Esophagus muscularis mucosa (tissue), 4 donors: Measurements from ENCODE around the gene STX11. TPM values are rescaled to one million over a fixed set of nuclear protein-coding genes. Genes with fewer than 3 reads are reported as not detected.

Experiments
- DNase-seq: peaks from one replicate; pipeline ENCODE4 v3.0.0-alpha.2; 2017; ENCODE audit errors: extremely low spot score
- H3K27ac ChIP-seq, 4 donors: fragments of 200-600 bp; sonication (generic); replicated peaks in 1 of 4; 1 replicate in 3 of 4; 2 replicates in 1 of 4; pipeline ENCODE4 v1.5.1; 2016 to 2019; ENCODE audit warnings: mild to moderate bottlenecking in 1 of 4
- H3K27me3 ChIP-seq, 4 donors: fragments of 200-600 bp; sonication (generic); one replicate each; pipeline versions ENCODE4 v1.5.1 to v1.6.0; 2016 to 2019
- H3K36me3 ChIP-seq, 4 donors: fragments of 200-600 bp; sonication (generic); one replicate each; pipeline ENCODE4 v1.5.1; 2016 to 2019
- H3K4me1 ChIP-seq, 4 donors: fragments of 200-600 bp; sonication (generic); one replicate each; pipeline ENCODE4 v1.5.1; 2016 to 2019
- H3K4me3 ChIP-seq, 4 donors: fragments of 200-600 bp; sonication (generic); 1 replicate in 2 of 4; 2 replicates in 2 of 4; pipeline ENCODE4 v1.5.1; 2016 to 2019; ENCODE audit warnings: mild to moderate bottlenecking in 4 of 4, moderate library complexity in 1 of 4
- H3K9me3 ChIP-seq, 4 donors: fragments of 200-600 bp; sonication (generic); 1 replicate in 3 of 4; 2 replicates in 1 of 4; pipeline ENCODE4 v1.5.1; 2016 to 2019
- CTCF ChIP-seq, 3 experiments: fragments of 200-600 bp in 2 of 3; fragments of 450-650 bp in 1 of 3; sonication (generic) in 2 of 3; IDR thresholded peaks; one replicate each; pipeline ENCODE4 v1.5.1; 2017 to 2019; ENCODE audit warnings: antibody characterized with exemption in 3 of 3, mild to moderate bottlenecking in 2 of 3, moderate library complexity in 1 of 3
- EP300 ChIP-seq: sonication (generic); formaldehyde crosslinking; IDR thresholded peaks from one replicate; pipeline ENCODE4 v1.6.1; 2017; ENCODE audit warnings: antibody characterized with exemption
- POLR2A ChIP-seq: fragments of 450-650 bp; IDR thresholded peaks from one replicate; pipeline ENCODE4 v1.6.1; 2017; ENCODE audit warnings: antibody characterized with exemption, moderate library complexity, mild to moderate bottlenecking, low read depth
- POLR2AphosphoS5 ChIP-seq, 2 donors: sonication (generic); formaldehyde crosslinking; IDR thresholded peaks; one replicate each; pipeline ENCODE4 v1.6.1; 2017; ENCODE audit warnings: antibody characterized with exemption in 2 of 2
- WGBS: methylation state at CpG from one replicate; pipeline ENCODE4 v1.1.5; 2018; 5-methylcytosine and 5-hydroxymethylcytosine counted together
- intact Hi-C: fragments of 100-400 bp; cut with DNase I; formaldehyde crosslinking; loops from one replicate; pipeline ENCODE4 v1.15.1; 2023
- total RNA-seq, 4 donors: library from RNA; depleted of rRNA; stranded (reverse); fragments of >200 nt; gene quantifications; one replicate each; pipeline versions ENCODE4 v1.1.0 to v1.2.1, GENCODE V29; 2016

The STX11 gene
- total RNA-seq, 4 donors from 2014 or later, result 3.3 to 14.1 (median 7.1) TPM

- no peaks in the 10 kb centered on the region for H3K4me1 ChIP-seq
- DNase-seq, result no peak
- H3K27me3 ChIP-seq, result no peaks in the 10 kb centered on the region
- H3K36me3 ChIP-seq, result no peaks in the 10 kb centered on the region
- H3K9me3 ChIP-seq, result no peaks in the 10 kb centered on the region
- H3K27ac ChIP-seq, result no peak overlapping the region
- no peak for TF ChIP-seq POLR2A
- no peak for TF ChIP-seq EP300
- no peak for TF ChIP-seq POLR2AphosphoS5 (IDR thresholded peaks at IDR 0.05)
- no peak for TF ChIP-seq CTCF (IDR thresholded peaks at IDR 0.05)
- intact Hi-C loops, result no loop called here
- H3K4me3 ChIP-seq, result no peak overlapping the region
- 84% methylated on average over 4 of the region's 4 CpGs for WGBS
Measured at GRCh38 chr6:144138542-144138941, 11.8 kb upstream of the STX11 start.

- Histone ChIP-seq H3K36me3 (no peaks in the 10 kb centered on the region), H3K27me3 (no peaks in the 10 kb centered on the region), H3K4me1 (no peaks in the 10 kb centered on the region), H3K27ac (no peak overlapping the region), H3K9me3 (no peaks in the 10 kb centered on the region), H3K4me3 (no peak overlapping the region)
- DNase-seq, result no peak
- TF ChIP-seq POLR2A (no peak), CTCF (IDR thresholded peaks at IDR 0.05) (no peak), EP300 (no peak)
- 90% methylated on average over 3 of the region's 3 CpGs for WGBS
- intact Hi-C loops, result no loop called here
Measured at GRCh38 chr6:144139817-144140216, 10.5 kb upstream of the STX11 start.

GRCh38 chr6:144140867-144141266 lies 9.4 kb upstream of the STX11 start:
- H3K4me3 ChIP-seq, result no peak overlapping the region
- WGBS, result 75% methylated on average over 2 of the region's 2 CpGs

GRCh38 chr6:144141470-144141869 lies 8.8 kb upstream of the STX11 start:
- no peak for DNase-seq
- H3K27ac ChIP-seq, result no peak overlapping the region
- H3K9me3 ChIP-seq, result no peaks in the 10 kb centered on the region
- intact Hi-C loops, result no loop called here
- TF ChIP-seq POLR2A (no peak), EP300 (no peak), CTCF (IDR thresholded peaks at IDR 0.05) (no peak), POLR2AphosphoS5 (IDR thresholded peaks at IDR 0.05) (no peak)
- H3K36me3 ChIP-seq, result no peaks in the 10 kb centered on the region
- no peaks in the 10 kb centered on the region for H3K4me1 ChIP-seq
- WGBS, result 100% methylated on average over 2 of the region's 2 CpGs
- no peaks in the 10 kb centered on the region for H3K27me3 ChIP-seq
- H3K4me3 ChIP-seq, result no peak overlapping the region

More at GRCh38 chr6:144140867-144141266, 9.4 kb upstream of the STX11 start:
- intact Hi-C loops, result no loop called here
- Histone ChIP-seq H3K27ac (no peak overlapping the region), H3K4me1 (no peaks in the 10 kb centered on the region), H3K27me3 (no peaks in the 10 kb centered on the region), H3K9me3 (no peaks in the 10 kb centered on the region), H3K36me3 (no peaks in the 10 kb centered on the region)
- no peak for DNase-seq
- TF ChIP-seq POLR2AphosphoS5 (IDR thresholded peaks at IDR 0.05) (no peak), EP300 (no peak), CTCF (IDR thresholded peaks at IDR 0.05) (no peak), POLR2A (no peak)

GRCh38 chr6:144143106-144143505 lies 7.2 kb upstream of the STX11 start:
- TF ChIP-seq EP300 (no peak), POLR2A (no peak), CTCF (IDR thresholded peaks at IDR 0.05) (no peak), POLR2AphosphoS5 (IDR thresholded peaks at IDR 0.05) (no peak)
- no peaks in the 10 kb centered on the region for H3K36me3 ChIP-seq
- no peak for DNase-seq

More at GRCh38 chr6:144143106-144143505, 7.2 kb upstream of the STX11 start:
- H3K4me3 ChIP-seq, result no peak overlapping the region
- H3K27me3 ChIP-seq, result no peaks in the 10 kb centered on the region
- H3K9me3 ChIP-seq, result no peaks in the 10 kb centered on the region
- intact Hi-C loops, result no loop called here
- no peaks in the 10 kb centered on the region for H3K4me1 ChIP-seq
- 95% methylated on average over 1 of the region's 1 CpG for WGBS
- H3K27ac ChIP-seq, result no peak overlapping the region
